Transverse colon (tissue), 4 donors: Measurements from ENCODE around the gene ARSD.

ENCODE experiments used
- CTCF ChIP-seq, 5 experiments: fragments of 200-600 bp in 3 of 5; fragments of 450-650 bp in 2 of 5; sonication (generic) in 3 of 5; IDR thresholded peaks; 1 replicate in 2 of 5; 2 replicates in 3 of 5; pipeline ENCODE4 v1.5.1; 2016 to 2017; ENCODE audit warnings: antibody characterized with exemption in 5 of 5, inconsistent platforms in 3 of 5, mild to moderate bottlenecking in 2 of 5, moderate library complexity in 1 of 5
- EP300 ChIP-seq: sonication (generic); formaldehyde crosslinking; IDR thresholded peaks from one replicate; pipeline ENCODE4 v1.6.1; 2017; ENCODE audit warnings: antibody characterized with exemption, low read depth
- POLR2A ChIP-seq: fragments of 450-650 bp; IDR thresholded peaks from one replicate; pipeline ENCODE4 v1.6.1; 2016; ENCODE audit warnings: antibody characterized with exemption, mild to moderate bottlenecking, moderate library complexity
- POLR2AphosphoS5 ChIP-seq, 3 donors: sonication (generic); formaldehyde crosslinking; IDR thresholded peaks; one replicate each; pipeline ENCODE4 v1.6.1; 2016; ENCODE audit warnings: antibody characterized with exemption in 3 of 3

GRCh38 chrX:2967012-2967411 lies 37.9 kb upstream of the ARSD start:
- TF ChIP-seq POLR2A, result no peak
- no peak for TF ChIP-seq CTCF (IDR thresholded peaks at IDR 0.05)
- TF ChIP-seq POLR2AphosphoS5 (IDR thresholded peaks at IDR 0.05), result no peak
- no peak for TF ChIP-seq EP300
